SK-N-DZ (cell line): ENCODE results near the gene IGFL4. TPM values are rescaled to one million over a fixed set of nuclear protein-coding genes. Genes with fewer than 3 reads are reported as not detected.
A peak's percentile ranks its signal among the peaks of the same experiment; 100 is the strongest.
"Not testable (repeated sequence)": the region's sequence is repeated elsewhere in the genome, so short reads cannot be mapped to it uniquely, and the experiment has no call there.

Experiments
- DNase-seq: peaks from one replicate; pipeline ENCODE4 v3.0.0-alpha.2; 2015; ENCODE audit warnings: low spot score
- polyA plus RNA-seq, 2 experiments: library from polyadenylated mRNA; depleted of rRNA; stranded (reverse); fragments of >200 nt; gene quantifications; 2 replicates each; pipeline ENCODE4 v1.2.3, GENCODE V29; 2014

IGFL4 gene
- polyA plus RNA-seq (2014; cell fraction: cytosol; rRNA removed), result not detected in 2 replicates
- 0.07 TPM in 1 of 2 replicates, not detected in the other for polyA plus RNA-seq (2014; cell fraction: nucleus; rRNA removed)

DNA sequence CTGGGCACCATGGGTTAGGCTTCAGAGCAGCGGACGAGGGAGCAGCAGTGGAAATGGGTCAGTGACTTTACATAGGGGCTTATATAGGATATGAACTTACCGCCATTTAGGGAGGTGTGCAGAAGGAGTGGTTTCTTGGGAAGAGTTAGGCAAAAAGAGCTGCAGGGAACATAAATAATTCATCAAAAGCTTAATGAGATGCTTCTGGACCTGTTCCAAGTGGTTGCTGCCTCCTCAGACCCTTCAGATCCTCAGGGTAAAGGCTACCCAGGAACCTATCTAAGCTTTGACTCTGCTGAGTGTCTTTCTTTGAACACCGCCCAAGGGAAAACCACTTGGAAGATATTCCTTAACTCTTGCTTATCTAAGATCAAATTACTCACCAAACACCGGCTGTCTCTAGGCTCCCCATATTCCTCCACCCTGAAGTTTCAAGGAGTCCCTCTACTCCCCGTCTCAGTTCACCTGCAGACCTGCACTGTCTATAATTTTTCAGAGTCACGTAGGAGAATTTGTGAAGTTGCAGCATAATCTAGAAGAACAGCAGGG is at the start of gene IGFL4:
IGFL4 (minus strand) TSS at position 51 of the 549 bp plus-strand sequence; CDS start at position 11, 40 bp downstream.
- DNase-seq, result no peak

- no peak for DNase-seq
These were observed 49.6 kb upstream of the IGFL4 start for GRCh38 chr19:46090444-46090843.

DNA sequence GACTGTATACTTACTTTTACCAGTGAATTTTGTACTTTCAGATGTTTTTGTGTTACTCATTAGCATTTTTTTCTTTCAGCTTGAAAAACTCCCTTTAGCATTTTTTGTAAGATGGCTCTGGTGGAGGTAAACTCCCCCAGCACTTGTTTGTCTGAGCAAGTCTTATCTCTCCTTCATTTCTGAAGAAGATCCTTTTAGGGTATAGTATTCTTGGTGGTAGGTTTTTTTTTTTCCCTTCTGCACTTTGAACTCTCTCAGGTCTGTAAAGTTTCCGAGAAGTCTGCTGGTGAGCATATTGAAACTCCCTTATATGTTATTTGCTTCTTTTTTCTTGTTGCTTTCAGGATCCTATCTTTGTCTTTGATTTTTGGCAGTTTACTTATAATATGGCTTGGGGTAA is 48.6 kb upstream of the IGFL4 start:
- no peak for DNase-seq

DNA sequence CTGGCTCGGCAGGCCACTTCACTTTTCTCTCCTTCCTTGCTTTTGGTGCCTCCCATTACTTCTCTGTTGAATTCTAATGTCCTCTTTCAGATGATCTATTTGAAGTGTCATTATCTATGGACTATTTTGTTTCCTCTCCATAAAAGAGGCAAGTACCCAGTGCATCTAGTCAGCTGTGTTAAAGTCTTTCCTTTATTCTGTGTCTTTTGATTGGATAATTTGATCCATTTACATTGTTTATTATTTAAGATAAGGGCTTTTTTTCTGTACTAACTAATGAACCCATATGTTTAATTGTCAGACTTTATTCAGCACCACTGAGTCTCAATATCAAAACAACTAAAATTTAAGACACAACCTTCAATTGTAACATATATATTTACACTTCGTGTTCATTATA is 47.3 kb upstream of the IGFL4 start:
- no peak for DNase-seq

GRCh38 chr19:46085888-46086287 is 45.1 kb upstream of the IGFL4 start:
- DNase-seq, result no peak

DNA sequence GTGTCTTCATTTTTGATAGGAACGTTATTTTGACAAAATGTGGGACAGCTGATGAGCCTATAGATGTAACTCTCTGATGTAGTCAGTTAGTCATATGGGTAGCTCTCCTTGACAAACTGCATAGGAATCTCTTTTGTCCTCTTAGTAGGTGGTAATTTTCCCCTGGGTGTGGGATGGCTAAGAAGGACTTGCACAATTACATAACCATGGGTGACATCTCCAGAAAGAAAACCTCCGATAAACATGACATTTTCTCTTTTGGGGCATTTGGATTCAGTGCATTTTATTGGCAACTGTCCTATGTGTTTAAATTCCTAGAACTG is 41.9 kb upstream of the IGFL4 start:
- DNase-seq, result no peak

- peak; percentile 2 for DNase-seq
These were observed 41.3 kb upstream of the IGFL4 start for GRCh38 chr19:46081928-46082727.

- DNase-seq, result no peak
These were observed 39.8 kb upstream of the IGFL4 start for GRCh38 chr19:46080561-46080960.

DNA sequence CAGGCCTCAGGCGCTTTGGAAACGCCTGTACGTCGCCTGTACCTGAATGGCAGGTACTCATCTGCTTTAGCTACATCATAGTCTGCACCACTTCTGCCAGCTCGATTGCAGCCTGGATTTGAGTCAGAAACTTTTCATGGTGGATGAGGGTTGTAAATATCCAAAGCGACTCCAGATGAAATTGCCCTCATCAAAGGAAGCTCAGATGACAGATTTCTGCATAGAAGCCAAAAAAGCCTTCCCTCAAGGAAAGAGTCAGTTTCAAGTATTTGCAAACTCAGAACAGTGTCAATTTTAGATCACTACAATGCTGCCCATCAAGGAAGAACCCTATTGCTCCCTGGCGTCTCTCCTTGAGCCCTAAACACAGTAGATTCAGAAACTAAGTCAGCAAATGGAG is 38.8 kb upstream of the IGFL4 start:
- no peak for DNase-seq

DNA sequence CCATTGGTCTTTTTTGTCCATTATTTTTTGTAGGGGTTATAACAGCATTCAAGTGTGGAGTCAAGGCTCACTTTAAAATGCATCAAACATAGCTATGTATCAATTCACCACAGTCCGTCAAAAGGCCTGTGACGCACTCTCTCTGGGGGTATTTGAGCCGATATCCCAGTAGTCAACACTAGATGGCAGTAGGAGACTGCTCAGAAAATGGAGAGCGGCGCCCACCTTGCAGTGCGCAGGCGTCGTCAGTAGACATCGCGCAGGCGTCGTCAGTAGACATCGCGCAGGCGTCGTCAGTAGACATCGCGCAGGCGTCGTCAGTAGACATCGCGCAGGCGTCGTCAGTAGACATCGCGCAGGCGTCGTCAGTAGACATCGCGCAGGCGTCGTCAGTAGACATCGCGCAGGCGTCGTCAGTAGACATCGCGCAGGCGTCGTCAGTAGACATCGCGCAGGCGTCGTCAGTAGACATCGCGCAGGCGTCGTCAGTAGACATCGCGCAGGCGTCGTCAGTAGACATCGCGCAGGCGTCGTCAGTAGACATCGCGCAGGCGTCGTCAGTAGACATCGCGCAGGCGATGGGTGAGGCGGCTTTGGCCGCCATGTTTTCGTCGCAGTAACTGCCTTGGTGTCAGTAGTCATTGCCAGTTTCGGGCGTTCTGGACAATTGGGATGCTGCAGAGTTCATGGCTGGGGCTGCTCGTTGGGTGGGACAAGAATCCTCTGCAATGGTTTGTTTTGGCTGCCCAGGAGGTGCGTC is 38.0 kb upstream of the IGFL4 start:
- DNase-seq, result not testable (repeated sequence)

GRCh38 chr19:46077815-46078167 is 37.0 kb upstream of the IGFL4 start:
- no peak for DNase-seq

GRCh38 chr19:46076951-46077814 is 36.4 kb upstream of the IGFL4 start:
- peak; percentile 72 for DNase-seq

GRCh38 chr19:46076031-46076880 is 35.5 kb upstream of the IGFL4 start:
- DNase-seq, result no peak

DNA sequence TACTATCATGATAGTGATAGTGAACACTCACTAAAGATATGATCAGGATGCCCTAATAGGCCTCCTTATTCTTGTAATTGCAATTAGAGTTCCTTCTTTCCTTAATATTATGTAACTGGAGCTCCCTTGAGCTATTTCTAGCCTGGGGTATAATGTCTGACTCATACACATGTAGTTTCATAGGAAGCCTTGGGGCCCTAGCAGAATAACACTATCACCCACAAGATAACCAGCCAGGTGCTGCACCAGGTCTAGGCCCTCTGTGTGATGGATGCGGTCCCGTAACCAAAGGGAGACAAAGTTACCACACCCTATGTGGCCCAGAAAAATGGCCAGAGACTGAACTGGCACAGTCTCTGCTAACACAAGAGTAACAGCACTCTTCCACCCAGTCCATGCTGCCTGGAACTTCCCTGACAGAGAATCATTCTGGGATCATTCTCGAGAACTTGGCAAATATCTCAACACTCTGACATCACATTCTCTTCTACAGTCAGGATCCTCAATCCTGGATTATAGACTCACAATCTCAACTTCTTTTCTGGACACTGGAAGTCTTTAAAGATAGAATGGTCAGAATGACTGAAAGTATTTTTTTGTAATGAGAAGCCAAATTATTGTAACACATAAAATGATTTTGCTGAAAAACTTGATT is 32.6 kb upstream of the IGFL4 start:
- no peak for DNase-seq

DNA sequence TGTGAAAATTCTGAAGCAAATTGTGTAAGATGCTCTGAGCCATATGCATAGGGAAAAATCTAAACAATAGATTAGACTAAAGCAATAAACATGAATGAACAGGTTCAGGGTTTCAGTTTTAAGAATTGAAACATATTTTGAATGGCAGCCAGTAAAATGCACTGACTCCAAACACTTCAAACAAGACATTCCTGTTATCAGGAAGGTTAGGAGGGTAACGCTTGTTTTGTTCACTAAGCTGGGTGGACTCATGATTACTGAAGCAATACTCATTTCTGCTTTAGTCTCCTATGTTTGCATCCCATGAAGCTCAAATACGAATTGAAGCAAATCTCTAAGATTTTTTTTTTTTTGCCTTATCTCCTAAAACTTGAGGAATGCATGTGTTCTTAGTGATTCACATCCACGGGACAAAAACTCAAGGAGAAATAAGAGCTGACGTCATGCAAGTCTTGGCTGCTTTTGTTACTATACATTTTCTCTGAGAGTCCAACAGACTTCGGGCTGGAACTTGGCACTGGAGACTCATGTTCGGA is 29.1 kb upstream of the IGFL4 start:
- DNase-seq, result no peak

- no peak for DNase-seq
These were observed 27.8 kb upstream of the IGFL4 start for GRCh38 chr19:46068345-46069258.

DNA sequence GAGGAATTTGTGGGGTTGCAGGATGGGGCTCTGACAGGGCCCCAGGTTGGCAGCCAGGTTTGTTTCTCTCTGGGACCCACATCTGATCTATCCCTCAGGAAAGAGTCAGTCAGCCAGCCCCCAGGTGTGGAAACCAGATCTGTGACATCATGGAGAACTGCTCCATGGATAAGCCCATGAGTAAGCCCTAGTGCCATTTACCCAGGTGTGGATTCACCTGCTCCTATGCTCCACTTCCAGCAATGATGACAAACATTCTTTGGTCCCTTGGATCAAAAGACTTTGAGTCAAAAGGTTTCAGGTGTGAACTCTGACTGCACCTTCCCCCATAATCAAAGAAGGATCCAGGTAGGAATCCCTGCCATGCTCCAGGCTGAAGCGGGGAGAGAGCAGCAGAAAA is 26.9 kb upstream of the IGFL4 start:
- no peak for DNase-seq

DNA sequence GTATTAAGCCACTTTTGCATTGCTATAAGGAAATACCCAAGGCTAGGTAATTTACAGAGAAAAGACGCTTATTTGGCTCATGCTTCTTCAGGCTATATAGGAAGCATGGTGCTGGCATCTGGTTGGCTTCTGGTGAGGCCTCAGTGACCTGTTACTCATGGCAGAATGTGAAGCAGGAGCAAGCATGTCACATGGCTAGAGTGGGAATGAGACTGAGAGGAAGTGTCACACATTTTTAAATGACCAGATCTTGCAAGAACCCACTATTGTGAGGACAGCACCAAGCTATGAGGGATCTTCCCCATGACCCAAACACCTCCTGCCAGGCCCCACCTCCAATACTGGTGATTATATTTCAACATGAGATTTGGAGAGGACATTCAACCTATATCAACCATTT is 25.7 kb upstream of the IGFL4 start:
- DNase-seq, result no peak
